Stomach smooth muscle (tissue), 2 donors: ENCODE results near the gene FARP1.

ENCODE experiments used
- H3K27ac ChIP-seq: one replicate; pipeline ENCODE4 v1.7.0; 2013; ENCODE audit warnings: mild to moderate bottlenecking, low read length, inconsistent platforms
- H3K27me3 ChIP-seq, 2 donors: one replicate each; pipeline ENCODE4 v1.7.0; 2013; ENCODE audit warnings: low read length in 2 of 2; ENCODE audit not compliant: insufficient read depth in 2 of 2, control insufficient read depth in 1 of 2
- H3K36me3 ChIP-seq, 2 donors: one replicate each; pipeline ENCODE4 v1.7.0; 2013; ENCODE audit warnings: low read length in 2 of 2; ENCODE audit not compliant: control insufficient read depth in 2 of 2, insufficient read depth in 2 of 2
- H3K4me1 ChIP-seq: one replicate; pipeline ENCODE4 v1.7.0; 2013; ENCODE audit warnings: low read length; ENCODE audit not compliant: control insufficient read depth, insufficient read depth
- H3K4me3 ChIP-seq, 2 donors: one replicate each; pipeline ENCODE4 v1.7.0; 2013; ENCODE audit warnings: low read length in 2 of 2
- H3K9ac ChIP-seq, 2 donors: one replicate each; pipeline ENCODE4 v1.7.0; 2013; ENCODE audit warnings: low read length in 2 of 2, mild to moderate bottlenecking in 1 of 2
- H3K9me3 ChIP-seq, 2 donors: one replicate each; pipeline ENCODE4 v1.7.0; 2013; ENCODE audit warnings: low read length in 2 of 2; ENCODE audit not compliant: control insufficient read depth in 2 of 2
- donor health status: healthy.
- donor health status: Pancreatic carcinoma.

FARP1 gene

DNA sequence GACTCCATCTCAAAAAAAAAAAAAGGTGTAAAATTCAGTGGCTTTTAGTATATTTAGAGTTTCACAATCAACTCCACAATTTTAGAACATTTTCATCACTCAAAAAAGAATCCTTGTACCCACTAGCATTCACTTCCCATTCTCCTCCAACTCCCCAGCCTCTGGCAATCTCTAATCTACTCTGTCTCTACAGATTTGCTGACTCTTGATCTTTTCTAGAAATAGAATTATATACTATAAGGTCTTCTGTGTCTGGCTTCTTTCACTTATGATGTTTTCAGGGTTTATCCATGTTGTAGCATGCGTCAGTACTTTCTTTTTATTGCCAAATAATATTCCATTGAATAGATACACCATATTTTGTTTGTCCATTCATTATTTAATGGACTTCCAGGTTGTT, 8.0 kb upstream of the FARP1 start:
- Histone ChIP-seq H3K27me3 (no peaks in the 10 kb centered on the region), H3K9me3 (no peaks in the 10 kb centered on the region), H3K4me3 (no peak overlapping the region), H3K9ac (no peak overlapping the region), H3K27ac (no peak overlapping the region), H3K4me1 (no peaks in the 10 kb centered on the region), H3K36me3 (no peaks in the 10 kb centered on the region)

DNA sequence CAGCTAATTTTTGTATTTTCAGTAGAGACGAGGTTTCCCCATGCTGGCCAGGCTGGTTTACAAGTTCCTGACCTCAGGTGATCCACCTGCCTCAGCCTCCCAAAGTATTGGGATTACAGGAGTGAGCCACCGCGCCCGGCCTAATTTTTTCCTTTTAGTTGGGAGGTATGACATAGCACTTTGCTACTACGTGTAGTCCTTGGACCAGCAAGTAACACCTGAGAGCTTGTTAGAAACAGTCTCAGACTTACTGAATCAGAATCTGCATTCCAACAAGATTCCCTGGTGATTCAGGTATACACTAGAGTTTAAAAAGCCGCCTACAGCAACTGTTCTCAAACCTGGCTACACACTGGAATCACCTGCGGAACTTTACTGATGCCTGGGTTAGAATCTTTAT, 1.8 kb upstream of the FARP1 start:
- Histone ChIP-seq H3K36me3 (no peaks in the 10 kb centered on the region), H3K9ac (no peak overlapping the region), H3K27ac (no peak overlapping the region), H3K4me1 (peaks cover 20% of the 10 kb centered on the region), H3K27me3 (no peaks in the 10 kb centered on the region), H3K4me3 (no peak overlapping the region), H3K9me3 (no peaks in the 10 kb centered on the region)

- peak overlapping the region in 1 of 2 donors; percentile 33 for H3K9ac ChIP-seq
- peaks cover 20% of the 10 kb centered on the region for H3K4me1 ChIP-seq
- no peak overlapping the region for H3K27ac ChIP-seq
- H3K27me3 ChIP-seq, result no peaks in the 10 kb centered on the region
- no peaks in the 10 kb centered on the region for H3K9me3 ChIP-seq
- H3K36me3 ChIP-seq, result no peaks in the 10 kb centered on the region
- H3K4me3 ChIP-seq, result peak overlapping the region; percentile 69 to 81
Measured at GRCh38 chr13:98141509-98142379, 1.1 kb upstream of the FARP1 start.

- Histone ChIP-seq H3K9ac (peak overlapping the region in 1 of 2 donors; percentile 62), H3K9me3 (no peaks in the 10 kb centered on the region), H3K4me3 (peak overlapping the region; percentile 77 to 81), H3K27ac (no peak overlapping the region), H3K4me1 (peaks cover 20% of the 10 kb centered on the region), H3K27me3 (no peaks in the 10 kb centered on the region), H3K36me3 (no peaks in the 10 kb centered on the region)
Measured at GRCh38 chr13:98143157-98143553, 261 bp downstream of the FARP1 start.

DNA sequence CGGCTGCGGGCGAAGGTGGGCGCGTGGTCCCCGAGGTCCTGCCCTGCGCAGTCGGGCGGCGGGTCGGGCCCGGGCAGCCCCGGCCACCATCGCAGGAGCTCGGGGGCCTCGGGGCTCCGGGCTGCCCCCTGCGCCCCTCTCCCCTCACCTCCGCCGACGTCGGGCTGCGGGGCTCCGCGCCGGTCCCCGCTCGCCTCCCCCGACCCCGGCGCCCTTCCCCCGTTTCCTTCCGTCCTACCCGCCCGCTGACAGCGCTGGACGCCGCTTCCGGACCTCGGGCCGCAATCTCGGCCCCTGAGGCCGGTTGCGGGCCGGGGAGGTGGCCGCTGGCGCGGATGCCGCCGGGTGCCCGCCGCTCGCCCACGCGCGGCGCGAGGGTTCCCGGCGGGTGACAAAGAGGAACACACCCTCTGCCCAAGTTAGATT, 720 bp downstream of the FARP1 start:
- no peaks in the 10 kb centered on the region for H3K27me3 ChIP-seq
- H3K27ac ChIP-seq, result no peak overlapping the region
- peak overlapping the region; percentile 77 to 81 for H3K4me3 ChIP-seq
- peak overlapping the region; percentile 55 to 62 for H3K9ac ChIP-seq
- no peaks in the 10 kb centered on the region for H3K9me3 ChIP-seq
- peaks cover 20% of the 10 kb centered on the region for H3K4me1 ChIP-seq
- no peaks in the 10 kb centered on the region for H3K36me3 ChIP-seq

- Histone ChIP-seq H3K27me3 (no peaks in the 10 kb centered on the region), H3K9ac (peak overlapping the region; percentile 55 to 62), H3K4me3 (peak overlapping the region; percentile 77 to 81), H3K27ac (no peak overlapping the region), H3K36me3 (no peaks in the 10 kb centered on the region), H3K9me3 (no peaks in the 10 kb centered on the region), H3K4me1 (peaks cover 20% of the 10 kb centered on the region)
Measured at GRCh38 chr13:98144027-98144741, 1.3 kb downstream of the FARP1 start.

GRCh38 chr13:98144801-98145350, 2.0 kb downstream of the FARP1 start:
- H3K27me3 ChIP-seq, result no peaks in the 10 kb centered on the region
- no peaks in the 10 kb centered on the region for H3K9me3 ChIP-seq
- H3K36me3 ChIP-seq, result no peaks in the 10 kb centered on the region
- H3K9ac ChIP-seq, result peak overlapping the region; percentile 37 to 62
- H3K4me3 ChIP-seq, result peak overlapping the region; percentile 77 to 81
- peaks cover 20% of the 10 kb centered on the region for H3K4me1 ChIP-seq
- no peak overlapping the region for H3K27ac ChIP-seq

DNA sequence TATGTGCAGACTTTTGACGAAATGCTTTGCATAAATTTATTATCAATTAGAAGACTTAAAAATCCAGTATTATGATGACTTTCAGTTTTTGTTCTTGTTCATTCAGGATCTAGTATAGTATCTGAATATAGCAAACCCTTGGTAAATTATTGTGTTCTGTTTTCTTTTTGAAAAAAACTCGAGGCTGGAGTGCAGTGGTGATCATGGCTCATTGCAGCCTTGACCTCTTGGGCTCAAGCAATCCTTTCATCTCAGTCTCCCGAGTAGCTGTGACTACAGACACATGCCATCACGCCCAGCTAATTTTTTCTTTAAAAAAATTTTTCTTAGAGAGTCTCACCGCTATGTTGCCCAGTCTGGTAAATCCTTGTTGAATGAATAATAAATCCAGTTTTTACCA, 4.6 kb downstream of the FARP1 start:
- Histone ChIP-seq H3K4me3 (no peak overlapping the region), H3K27me3 (no peaks in the 10 kb centered on the region), H3K36me3 (no peaks in the 10 kb centered on the region)

GRCh38 chr13:98150832-98151479, 8.1 kb downstream of the FARP1 start:
- H3K27me3 ChIP-seq, result no peaks in the 10 kb centered on the region
- H3K4me1 ChIP-seq, result peaks cover 3% of the 10 kb centered on the region
- H3K4me3 ChIP-seq, result no peak overlapping the region
- H3K36me3 ChIP-seq, result no peaks in the 10 kb centered on the region
- no peak overlapping the region for H3K9ac ChIP-seq
- no peaks in the 10 kb centered on the region for H3K9me3 ChIP-seq
- no peak overlapping the region for H3K27ac ChIP-seq

More for the DNA sequence above, 4.6 kb downstream of the FARP1 start:
- peaks cover 15% of the 10 kb centered on the region for H3K4me1 ChIP-seq
- no peak overlapping the region for H3K9ac ChIP-seq
- no peak overlapping the region for H3K27ac ChIP-seq
- H3K9me3 ChIP-seq, result no peaks in the 10 kb centered on the region

GRCh38 chr13:98155475-98156109, 12.7 kb downstream of the FARP1 start:
- Histone ChIP-seq H3K27me3 (no peaks in the 10 kb centered on the region), H3K27ac (no peak overlapping the region), H3K9me3 (no peaks in the 10 kb centered on the region), H3K4me3 (no peak overlapping the region), H3K4me1 (peaks cover 3% of the 10 kb centered on the region), H3K36me3 (no peaks in the 10 kb centered on the region), H3K9ac (no peak overlapping the region)
